Activated naive CD4-positive, alpha-beta T cell treated with anti-CD3 and anti-CD28 coated beads, Interleukin-2, amount 50 U/mL, for 72 hours (primary cell): ENCODE measurements around the gene NTM. TPM values are rescaled to one million over a fixed set of nuclear protein-coding genes. Genes with fewer than 3 reads are reported as not detected.

ENCODE experiments used
- ATAC-seq, 2 donors: fragments of 150-1000 bp; cut with Tn5 transposase; 2 replicates each; pipeline ENCODE4 v1.10.0; 2021; ENCODE audit warnings: mild to moderate bottlenecking in 2 of 2, moderate library complexity in 2 of 2
- DNase-seq, 2 donors: peaks; one replicate each; pipeline ENCODE4 v3.0.0; 2021 to 2022; ENCODE audit warnings: low spot score in 2 of 2
- H3K27ac Mint-ChIP-seq, 2 donors: one replicate each; pipeline ENCODE4 v1.8.0; 2022; ENCODE audit warnings: mild to moderate bottlenecking in 2 of 2, mixed read lengths in 2 of 2
- H3K36me3 Mint-ChIP-seq, 2 donors: one replicate each; pipeline ENCODE4 v1.8.0; 2022; ENCODE audit warnings: mixed read lengths in 2 of 2
- H3K9me3 Mint-ChIP-seq, 2 donors: one replicate each; pipeline ENCODE4 v1.8.0; 2022; ENCODE audit warnings: mixed read lengths in 2 of 2
- total RNA-seq, 2 donors: library from RNA; stranded (reverse); gene quantifications; one replicate each; pipeline ENCODE4 v1.2.3, GENCODE V29; 2022

Gene NTM
- total RNA-seq, 2 donors from 2014 or later = not detected

DNA sequence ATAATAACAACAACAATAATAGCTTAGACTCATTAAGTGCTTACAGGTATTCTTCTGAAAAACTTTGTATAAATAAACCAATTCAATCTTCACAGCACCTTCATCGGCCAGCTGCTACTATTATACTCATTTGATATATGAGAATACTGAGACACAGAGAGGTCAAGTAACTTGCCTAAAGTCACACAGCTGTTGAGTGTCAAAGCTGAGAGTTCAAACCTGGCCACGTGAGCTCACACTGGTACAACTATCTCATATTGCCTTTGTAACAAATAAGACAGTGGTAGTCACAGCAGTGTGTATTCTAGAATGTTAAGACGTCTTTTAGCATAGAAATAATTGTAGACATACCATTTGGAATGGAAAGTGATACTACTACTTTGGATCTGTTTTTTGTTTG lies 268.5 kb downstream of the NTM start:
- peaks cover 0 to 13% of the 10 kb centered on the region in 2 donors for H3K9me3 Mint-ChIP-seq
- ATAC-seq (no peak), DNase-seq (no peak)
- no peak overlapping the region for H3K27ac Mint-ChIP-seq
- no peaks in the 10 kb centered on the region for H3K36me3 Mint-ChIP-seq

DNA sequence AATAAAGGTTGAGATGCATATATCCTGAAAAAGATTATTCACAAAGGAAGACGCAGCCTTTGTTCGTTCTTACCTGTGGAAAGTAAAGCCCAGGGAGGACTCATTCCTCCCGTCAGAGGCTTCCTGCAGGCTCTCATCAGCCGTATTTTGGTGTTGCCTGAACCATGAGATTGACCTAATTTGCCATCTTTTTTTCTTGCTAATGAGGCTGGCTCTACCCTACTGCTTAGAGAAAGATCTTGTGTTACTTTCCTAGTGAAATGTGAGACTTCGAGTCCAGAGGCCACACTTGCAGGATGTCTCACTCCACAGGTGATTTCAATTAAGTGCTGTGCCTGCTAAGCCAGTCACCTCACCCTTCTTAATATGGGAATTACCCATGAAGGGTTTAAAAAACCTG lies 269.9 kb downstream of the NTM start:
- no peak for ATAC-seq
- Mint-ChIP-seq H3K27ac (no peak overlapping the region), H3K9me3 (peaks cover 0 to 12% of the 10 kb centered on the region in 2 donors), H3K36me3 (no peaks in the 10 kb centered on the region)
- no peak for DNase-seq

DNA sequence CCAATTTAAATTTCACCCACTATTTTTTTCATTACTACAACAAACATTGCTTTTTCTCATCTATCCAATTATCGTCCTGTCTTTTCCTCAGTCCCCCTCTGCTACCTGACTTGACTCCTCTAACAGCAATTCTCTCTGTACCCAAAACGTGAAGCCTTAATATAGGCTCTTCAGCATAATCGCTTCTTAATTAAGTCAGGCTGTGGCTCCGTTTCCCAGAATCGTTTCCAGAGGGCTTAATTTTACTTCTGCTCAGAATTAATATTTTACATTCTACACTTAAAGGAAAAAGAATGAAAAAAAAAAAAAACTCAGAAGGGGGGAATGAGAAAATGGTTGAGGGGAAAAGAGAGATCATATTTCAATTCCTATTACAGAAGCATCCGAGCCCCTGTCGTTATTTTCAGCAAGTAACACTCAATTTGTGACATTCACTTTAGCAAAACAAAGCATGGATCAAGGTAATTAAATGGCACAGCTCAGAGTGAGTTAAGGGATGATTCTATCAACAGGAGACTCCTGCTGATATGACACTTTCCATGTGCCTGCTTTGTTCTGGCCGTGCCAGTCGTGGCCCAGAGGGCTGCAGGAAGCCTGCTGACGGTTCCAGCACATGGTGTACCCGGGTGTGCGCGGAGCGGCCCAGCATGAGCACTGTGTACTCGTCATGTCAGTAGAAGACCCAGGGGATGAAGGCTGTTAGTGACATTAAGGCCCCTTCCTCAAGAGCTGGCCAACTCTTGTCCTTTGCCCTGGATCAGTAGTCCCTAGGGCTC lies 272.5 kb downstream of the NTM start:
- DNase-seq (no peak), ATAC-seq (no peak)
- Mint-ChIP-seq H3K27ac (no peak overlapping the region), H3K9me3 (peaks cover 0 to 18% of the 10 kb centered on the region in 2 donors), H3K36me3 (no peaks in the 10 kb centered on the region)

DNA sequence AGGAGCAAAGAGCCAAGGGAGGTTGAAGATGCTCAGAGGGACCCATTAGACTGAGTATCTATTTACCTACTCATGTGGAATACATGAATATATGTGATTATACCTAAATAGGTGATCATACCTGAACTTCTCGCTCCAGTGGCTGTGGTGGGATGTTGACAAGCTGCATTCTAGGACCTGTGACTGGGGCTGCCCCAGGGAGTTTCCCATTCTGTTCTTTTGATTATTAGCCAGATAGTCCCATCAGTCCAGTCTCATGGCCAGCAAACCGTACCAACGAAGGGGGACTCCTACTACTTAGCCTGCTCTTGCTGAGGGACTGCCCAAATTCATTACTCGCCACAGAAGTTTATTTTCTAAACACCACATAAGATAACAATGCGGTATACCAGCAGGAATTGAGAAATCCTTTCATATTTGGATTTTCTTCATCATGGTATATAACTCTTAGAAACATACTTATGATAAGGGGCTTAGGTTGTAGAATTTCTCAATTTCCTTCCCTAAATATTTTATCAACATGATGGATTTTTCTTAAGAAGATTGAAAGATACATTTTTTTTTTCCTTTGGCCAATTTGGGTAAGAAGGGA lies 273.9 kb downstream of the NTM start:
- Mint-ChIP-seq H3K36me3 (no peaks in the 10 kb centered on the region), H3K27ac (no peak overlapping the region), H3K9me3 (peaks cover 0 to 18% of the 10 kb centered on the region in 2 donors)
- ATAC-seq = no peak
- no peak for DNase-seq

DNA sequence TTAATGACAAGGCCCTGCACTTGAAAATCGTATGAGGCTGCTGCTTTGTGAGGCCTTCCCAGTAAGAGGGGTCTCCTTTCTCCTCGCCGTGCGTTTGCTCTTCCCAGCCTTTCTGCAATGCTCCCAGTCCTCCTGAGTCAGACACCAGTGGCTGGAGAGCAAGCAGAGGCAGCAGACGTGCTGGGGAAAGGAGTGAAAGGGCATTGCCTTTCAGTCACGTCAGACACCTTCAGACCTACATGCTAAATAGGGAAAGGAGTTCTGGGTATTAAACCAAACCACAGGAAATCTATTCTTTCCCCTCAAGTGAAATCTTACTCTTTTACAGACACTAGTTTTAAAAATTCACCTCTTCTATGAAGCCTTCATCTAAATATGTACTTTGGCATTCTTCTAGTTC lies 274.8 kb downstream of the NTM start:
- Mint-ChIP-seq H3K27ac (no peak overlapping the region), H3K36me3 (no peaks in the 10 kb centered on the region), H3K9me3 (peaks cover 0 to 18% of the 10 kb centered on the region in 2 donors)
- DNase-seq (no peak), ATAC-seq (no peak)

DNA sequence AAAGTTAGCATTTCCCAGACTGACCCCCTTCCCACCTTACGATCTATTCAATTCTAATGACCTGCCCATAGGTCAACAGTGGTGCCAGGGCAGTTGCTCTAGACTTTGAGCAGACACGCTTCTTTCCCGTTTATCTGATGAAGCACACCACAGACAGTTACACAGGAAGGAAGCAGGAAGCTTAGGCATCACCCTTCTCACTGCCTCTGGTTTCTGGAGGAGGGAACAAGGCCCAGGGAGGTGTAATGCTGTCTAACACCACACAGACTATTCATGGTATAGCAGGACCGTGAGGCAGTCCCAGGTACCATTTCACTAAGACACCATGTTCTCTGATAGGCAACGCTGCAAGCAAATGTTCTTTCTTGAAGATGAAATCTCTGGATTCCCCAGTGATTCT lies 279.4 kb downstream of the NTM start:
- Mint-ChIP-seq H3K27ac (no peak overlapping the region), H3K9me3 (peaks cover 0 to 6% of the 10 kb centered on the region in 2 donors), H3K36me3 (no peaks in the 10 kb centered on the region)
- DNase-seq = no peak
- ATAC-seq = no peak

DNA sequence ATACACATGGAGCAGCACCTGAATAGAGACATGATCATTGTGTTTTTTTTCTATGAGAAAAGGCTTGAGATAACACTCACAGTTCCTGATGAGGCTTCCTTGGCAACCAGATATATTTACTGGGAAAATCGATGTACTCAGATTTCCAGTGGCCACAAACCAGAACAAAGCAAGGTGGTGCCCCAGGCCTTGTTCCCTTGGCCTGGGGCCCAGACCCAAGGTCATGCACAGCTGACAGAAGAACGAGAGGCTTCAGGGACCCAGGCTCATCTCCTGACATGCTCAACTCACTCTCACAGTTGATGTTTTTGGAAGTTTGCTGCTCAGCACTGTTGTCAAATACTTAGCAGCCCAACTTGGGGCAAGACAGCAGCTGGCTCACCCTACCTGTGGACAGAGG lies 281.8 kb downstream of the NTM start:
- H3K36me3 Mint-ChIP-seq = no peaks in the 10 kb centered on the region

DNA sequence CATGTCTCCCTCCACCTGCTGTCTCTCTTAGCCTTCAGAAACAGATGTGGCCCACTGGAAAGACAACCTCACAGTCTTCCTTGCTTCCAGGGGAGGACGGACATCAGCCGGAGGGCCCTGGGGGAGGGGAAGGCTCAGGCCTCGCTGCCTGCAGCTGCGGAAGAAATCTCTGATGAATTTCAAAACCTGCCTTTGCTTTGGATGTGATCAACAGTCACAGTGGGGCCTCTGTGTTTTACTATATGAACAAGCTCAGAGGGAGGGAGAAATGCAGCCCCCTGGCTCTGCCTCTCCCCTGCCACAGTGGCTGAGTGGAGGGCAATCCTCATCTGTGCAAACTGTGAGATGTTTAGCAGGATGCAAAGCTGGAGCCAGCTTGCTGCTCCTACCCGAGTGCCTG lies 282.8 kb downstream of the NTM start:
- Mint-ChIP-seq H3K9me3 (no peaks in the 10 kb centered on the region), H3K36me3 (no peaks in the 10 kb centered on the region), H3K27ac (no peak overlapping the region)
- ATAC-seq = no peak
- DNase-seq = no peak

More for the DNA sequence above, 281.8 kb downstream of the NTM start:
- Mint-ChIP-seq H3K27ac (no peak overlapping the region), H3K9me3 (peaks cover 0 to under 1% of the 10 kb centered on the region in 2 donors)
- DNase-seq (no peak), ATAC-seq (no peak)

DNA sequence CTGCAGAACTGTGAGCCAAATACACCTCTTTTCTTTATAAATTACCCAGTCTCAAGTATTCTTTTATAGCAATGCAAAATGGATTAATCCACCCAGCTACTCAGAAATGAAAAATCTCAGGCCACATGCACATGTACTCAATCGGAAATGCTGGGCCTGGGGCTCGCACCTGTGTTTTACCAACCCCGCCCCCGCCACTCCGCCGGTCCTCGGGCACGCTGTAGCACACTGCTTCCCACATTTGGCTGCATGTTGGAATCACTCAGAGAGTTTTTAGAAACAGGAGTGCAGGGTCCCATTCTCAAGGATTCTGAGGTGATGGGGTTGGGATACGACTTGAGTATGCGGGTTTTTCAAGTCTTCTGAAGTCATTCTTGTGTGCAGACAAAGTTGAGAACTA lies 284.4 kb downstream of the NTM start:
- Mint-ChIP-seq H3K36me3 (no peaks in the 10 kb centered on the region), H3K9me3 (no peaks in the 10 kb centered on the region), H3K27ac (peak overlapping the region in 1 of 2 donors; percentile 50)
- DNase-seq (no peak), ATAC-seq (no peak)

DNA sequence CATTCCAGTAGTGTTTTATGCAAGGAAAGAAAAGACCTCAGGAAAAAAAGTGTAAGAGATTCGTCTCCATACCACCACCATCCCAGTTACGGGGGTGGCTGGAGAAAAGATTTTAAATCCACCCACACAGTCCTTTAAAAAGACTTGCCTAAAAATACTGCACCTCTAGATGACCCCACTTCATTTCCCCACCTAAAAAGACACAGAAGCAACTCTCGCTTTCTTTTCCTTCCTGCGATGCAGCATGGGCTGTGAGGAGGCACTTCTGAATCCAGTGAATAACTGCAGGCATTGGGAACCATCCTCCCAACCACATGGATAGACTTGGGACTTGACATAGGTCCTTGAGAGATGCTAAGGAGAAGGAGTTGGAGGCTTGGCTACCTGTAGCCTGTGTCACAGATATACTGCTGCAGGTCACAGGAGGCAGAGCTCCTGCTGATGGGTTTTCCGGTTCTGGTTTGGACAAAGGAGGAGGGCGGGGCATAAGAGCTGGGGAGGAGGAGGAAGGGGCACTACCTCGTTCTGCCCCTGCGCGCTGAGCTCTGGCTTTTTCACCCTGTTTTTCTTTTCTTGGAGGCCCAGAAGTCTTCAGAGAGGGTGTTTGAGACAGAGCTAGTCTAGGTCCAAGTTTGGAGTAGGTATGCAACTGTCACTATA lies 285.9 kb downstream of the NTM start:
- ATAC-seq (no peak), DNase-seq (no peak)
- H3K27ac Mint-ChIP-seq = no peak overlapping the region
- H3K9me3 Mint-ChIP-seq = no peaks in the 10 kb centered on the region
- no peaks in the 10 kb centered on the region for H3K36me3 Mint-ChIP-seq

DNA sequence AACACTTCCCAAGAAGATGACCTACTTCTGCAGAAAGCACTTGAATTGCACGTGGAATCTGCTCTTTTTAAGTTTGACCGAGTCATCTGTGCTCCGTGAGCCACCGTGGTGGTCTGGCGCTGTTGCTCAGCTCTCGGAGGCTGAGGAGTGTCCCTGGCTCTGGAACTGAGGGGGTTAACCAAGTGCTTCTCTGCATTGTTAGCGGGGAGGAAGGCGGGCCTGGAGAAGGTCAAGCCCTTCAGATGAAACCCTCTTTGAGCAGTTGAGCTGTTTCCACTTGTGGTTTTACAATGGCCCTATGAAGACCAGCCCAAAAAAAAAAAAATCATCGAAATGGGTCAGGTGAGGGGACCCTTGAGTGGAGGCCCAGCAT lies 286.4 kb downstream of the NTM start:
- no peaks in the 10 kb centered on the region for H3K36me3 Mint-ChIP-seq
- ATAC-seq = no peak
- no peak for DNase-seq

DNA sequence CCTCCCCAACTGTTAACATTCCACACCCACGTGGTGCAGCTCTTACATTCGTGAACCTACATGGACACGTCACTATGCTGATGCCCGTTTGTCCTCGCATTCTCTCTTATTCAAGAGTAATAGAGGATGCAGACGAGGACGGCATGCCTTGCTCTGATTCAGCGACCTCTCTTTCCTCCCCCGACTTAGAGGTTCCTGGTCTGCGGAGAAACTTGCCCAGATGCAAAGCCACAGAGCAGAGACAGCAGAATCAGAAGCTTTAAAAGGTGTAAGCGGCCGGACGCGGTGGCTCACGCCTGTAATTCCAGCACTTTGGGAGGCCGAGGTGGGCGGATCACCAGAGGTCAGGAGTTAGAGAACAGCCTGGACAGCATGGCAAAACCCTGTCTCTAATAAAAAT lies 288.0 kb downstream of the NTM start:
- ATAC-seq (no peak), DNase-seq (no peak)
- Mint-ChIP-seq H3K9me3 (no peaks in the 10 kb centered on the region), H3K36me3 (no peaks in the 10 kb centered on the region), H3K27ac (no peak overlapping the region)

More for the DNA sequence above, 286.4 kb downstream of the NTM start:
- Mint-ChIP-seq H3K9me3 (no peaks in the 10 kb centered on the region), H3K27ac (no peak overlapping the region)

DNA sequence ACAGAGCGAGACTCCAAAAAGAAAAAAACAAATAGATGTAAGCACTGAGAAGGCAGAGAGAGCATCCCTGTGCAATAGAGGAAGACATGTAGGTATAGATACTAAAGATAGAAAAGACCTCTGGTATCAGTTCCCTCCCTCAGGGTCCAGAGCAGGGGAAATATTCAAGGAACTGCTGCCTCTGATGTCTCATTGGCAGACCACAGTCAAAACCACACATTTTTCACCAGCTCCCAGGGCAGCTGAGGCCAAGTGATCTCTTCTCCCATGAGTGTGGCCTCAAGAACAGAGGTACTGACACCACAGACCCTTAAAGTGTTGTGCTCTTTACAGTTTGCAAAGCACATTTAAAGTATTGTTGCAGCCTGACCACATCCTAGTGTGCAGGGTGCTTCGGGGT lies 288.5 kb downstream of the NTM start:
- no peaks in the 10 kb centered on the region for H3K36me3 Mint-ChIP-seq
- no peak overlapping the region for H3K27ac Mint-ChIP-seq
- no peaks in the 10 kb centered on the region for H3K9me3 Mint-ChIP-seq
- no peak for DNase-seq
- no peak for ATAC-seq

DNA sequence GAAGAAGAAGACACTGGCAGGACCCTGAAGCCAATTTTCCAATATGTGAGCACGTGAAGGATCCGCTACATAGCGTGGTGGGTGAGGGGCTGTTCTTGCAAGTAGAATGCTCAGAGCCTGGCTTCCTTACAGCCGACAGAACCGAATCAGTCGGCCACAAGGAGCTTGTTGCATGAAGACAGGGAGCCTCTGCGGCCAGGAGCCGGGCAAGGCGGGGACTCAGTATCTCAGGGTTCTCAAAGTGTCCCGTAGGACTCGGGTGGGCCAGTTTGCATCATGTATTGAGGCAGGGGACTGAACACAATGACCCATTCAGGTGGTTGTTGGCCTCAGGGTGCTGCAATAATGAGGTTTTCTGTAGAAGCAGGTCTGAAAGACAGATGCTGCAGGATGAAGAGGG lies 289.5 kb downstream of the NTM start:
- Mint-ChIP-seq H3K9me3 (no peaks in the 10 kb centered on the region), H3K36me3 (no peaks in the 10 kb centered on the region), H3K27ac (no peak overlapping the region)
- DNase-seq (no peak), ATAC-seq (no peak)

DNA sequence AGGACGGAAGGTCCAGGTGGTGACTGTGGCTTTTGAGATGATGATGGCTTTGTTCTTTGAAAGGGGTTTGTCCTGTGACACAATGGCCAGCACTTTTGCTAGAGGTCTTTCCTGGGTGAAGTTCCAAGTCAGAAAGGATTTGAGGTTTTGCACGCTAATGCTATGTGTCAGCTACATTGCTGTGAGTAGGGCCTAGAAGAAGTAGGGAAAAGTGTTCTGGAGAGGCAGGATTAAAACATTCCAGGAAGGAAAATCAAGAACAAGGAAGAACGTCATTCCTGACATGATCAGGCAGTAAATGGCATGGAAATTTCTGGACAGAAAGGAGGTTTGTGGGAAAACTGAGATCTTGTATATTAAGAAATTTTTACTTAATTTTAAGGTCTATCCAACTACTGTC lies 290.7 kb downstream of the NTM start:
- DNase-seq (no peak), ATAC-seq (no peak)
- no peak overlapping the region for H3K27ac Mint-ChIP-seq
- no peaks in the 10 kb centered on the region for H3K9me3 Mint-ChIP-seq
- no peaks in the 10 kb centered on the region for H3K36me3 Mint-ChIP-seq

DNA sequence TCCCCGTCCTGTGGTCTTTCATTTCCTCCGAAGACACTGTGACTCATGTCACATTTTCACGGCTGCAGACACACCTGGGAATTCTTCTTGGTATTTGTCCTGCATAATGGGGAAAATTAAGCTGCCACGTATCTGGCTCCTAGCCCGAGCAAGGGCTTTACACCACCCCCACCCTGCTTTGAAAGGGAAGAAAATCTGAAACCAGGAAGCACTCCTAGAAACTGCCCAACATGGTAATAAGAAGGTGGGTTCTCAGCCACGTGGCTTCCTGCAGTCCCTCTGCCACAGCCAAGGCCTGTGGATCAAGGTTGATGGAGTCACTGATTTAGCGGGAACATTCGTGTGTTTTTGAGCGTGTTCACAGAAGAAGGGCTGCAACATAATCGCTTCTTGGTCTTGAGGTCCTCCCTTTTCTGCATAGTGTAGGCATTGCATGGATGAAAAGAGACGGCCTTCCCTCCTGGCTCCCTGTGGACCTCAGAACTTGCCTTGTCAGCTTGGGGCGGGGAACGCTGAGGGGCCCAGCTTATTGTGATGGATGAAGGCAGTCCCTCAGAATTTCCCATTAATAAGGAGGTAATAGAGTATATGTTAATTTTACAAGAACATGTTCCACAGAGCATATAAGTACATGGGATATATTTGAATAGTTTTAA lies 292.0 kb downstream of the NTM start:
- Mint-ChIP-seq H3K9me3 (no peaks in the 10 kb centered on the region), H3K36me3 (no peaks in the 10 kb centered on the region), H3K27ac (no peak overlapping the region)
- no peak for DNase-seq
- no peak for ATAC-seq

DNA sequence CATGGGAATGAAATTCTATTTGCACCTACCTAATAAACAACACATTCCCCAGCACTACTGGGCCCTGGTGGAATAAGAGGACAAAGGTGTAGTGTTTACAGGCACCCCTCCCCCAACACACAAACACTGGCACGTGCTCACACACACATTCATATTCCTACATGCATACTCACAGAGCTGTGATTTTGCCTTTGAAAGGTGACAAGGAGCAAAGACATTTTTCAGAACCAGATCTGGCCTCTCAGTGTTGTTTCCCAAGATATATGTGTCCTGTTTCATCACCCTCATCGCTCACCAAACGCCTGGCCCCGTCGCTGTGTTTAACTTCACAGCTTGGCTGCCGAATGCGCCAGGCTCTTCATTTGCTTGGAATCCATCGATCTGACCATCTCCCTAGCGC lies 292.6 kb downstream of the NTM start:
- ATAC-seq (no peak), DNase-seq (no peak)
- H3K27ac Mint-ChIP-seq = no peak overlapping the region
- no peaks in the 10 kb centered on the region for H3K36me3 Mint-ChIP-seq
- no peaks in the 10 kb centered on the region for H3K9me3 Mint-ChIP-seq
